ENCODE measurements around the gene MIDN.

GRCh38 chr19:1268226-1269064, 20.1 kb downstream of the MIDN start:
- TF ChIP-seq, protein P1, sequence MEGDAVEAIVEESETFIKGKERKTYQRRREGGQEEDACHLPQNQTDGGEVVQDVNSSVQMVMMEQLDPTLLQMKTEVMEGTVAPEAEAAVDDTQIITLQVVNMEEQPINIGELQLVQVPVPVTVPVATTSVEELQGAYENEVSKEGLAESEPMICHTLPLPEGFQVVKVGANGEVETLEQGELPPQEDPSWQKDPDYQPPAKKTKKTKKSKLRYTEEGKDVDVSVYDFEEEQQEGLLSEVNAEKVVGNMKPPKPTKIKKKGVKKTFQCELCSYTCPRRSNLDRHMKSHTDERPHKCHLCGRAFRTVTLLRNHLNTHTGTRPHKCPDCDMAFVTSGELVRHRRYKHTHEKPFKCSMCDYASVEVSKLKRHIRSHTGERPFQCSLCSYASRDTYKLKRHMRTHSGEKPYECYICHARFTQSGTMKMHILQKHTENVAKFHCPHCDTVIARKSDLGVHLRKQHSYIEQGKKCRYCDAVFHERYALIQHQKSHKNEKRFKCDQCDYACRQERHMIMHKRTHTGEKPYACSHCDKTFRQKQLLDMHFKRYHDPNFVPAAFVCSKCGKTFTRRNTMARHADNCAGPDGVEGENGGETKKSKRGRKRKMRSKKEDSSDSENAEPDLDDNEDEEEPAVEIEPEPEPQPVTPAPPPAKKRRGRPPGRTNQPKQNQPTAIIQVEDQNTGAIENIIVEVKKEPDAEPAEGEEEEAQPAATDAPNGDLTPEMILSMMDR (IDR thresholded peaks at IDR 0.05; ENCODE audit: poor library complexity, severe bottlenecking), result no peak
- no peak for TF ChIP-seq POLR2AphosphoS5 (IDR thresholded peaks at IDR 0.05)
- TF ChIP-seq EP300 (conservative IDR thresholded peaks at IDR 0.05; ENCODE audit: poor library complexity, severe bottlenecking), result no peak
